ENCODE measurements around the gene OARD1.

- TF ChIP-seq CTCF (IDR thresholded peaks at IDR 0.05; ENCODE audit: low read length) (no peak), EZH2 (optimal IDR thresholded peaks at IDR 0.05; ENCODE audit: low read depth, low read length) (no peak), EZH2phosphoT487 (IDR thresholded peaks at IDR 0.05; ENCODE audit: low read length) (no peak)
These were observed 31.7 kb upstream of the OARD1 start for GRCh38 chr6:41103847-41104246.

Measured in MM.1S (cell line).